GM21619 (cell line): ENCODE data around the gene LKAAEAR1.

ENCODE experiments used
- ATAC-seq: cut with Tn5 transposase; IDR thresholded peaks from one replicate; pipeline ENCODE4 v1.9.1; 2021; ENCODE audit not compliant: unreplicated experiment

The LKAAEAR1 gene

DNA sequence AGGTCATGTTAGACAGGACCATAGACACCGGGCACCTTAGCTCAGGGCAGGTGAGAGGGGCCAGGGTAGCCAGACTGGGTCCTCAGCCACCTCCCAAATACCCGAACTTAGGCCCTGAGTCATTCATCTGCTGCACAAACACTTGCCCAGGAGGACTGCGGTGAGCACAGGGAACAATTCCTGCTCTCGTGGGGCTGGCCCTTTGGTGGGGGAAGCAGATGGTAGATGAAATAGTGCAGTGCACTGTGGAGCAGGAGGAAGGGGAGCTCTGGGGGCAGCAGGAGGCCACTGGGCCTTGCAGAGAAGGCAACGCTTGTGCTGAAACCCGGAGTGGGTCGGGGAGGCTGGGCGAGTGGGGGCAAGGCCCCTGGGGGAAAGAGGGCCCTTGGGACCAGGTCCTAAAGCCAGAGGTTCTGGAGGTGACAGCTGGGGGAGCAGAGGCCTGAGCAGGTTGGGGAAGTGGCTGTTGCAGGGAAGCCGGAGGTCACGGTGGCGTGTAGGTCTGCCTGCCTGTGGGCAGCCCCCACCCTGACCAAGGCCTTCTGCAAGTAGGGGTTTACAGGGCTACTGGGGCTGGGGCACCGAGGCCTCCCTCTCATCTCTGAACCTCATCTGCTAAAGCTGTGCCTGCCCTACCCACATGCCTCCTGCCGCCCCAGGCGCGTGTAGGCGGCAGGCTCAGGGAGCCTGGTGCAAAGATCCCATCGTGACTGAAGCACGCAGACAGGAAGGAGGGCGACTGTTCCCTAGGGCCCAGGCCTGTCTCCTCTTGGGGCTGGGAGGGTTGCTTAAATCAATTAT lies 27.8 kb upstream of the LKAAEAR1 start:
- ATAC-seq = no peak

GRCh38 chr20:64110411-64111068 lies 26.3 kb upstream of the LKAAEAR1 start:
- ATAC-seq = no peak

GRCh38 chr20:64109831-64110391 lies 25.7 kb upstream of the LKAAEAR1 start:
- no peak for ATAC-seq

- ATAC-seq = no peak
Observed at GRCh38 chr20:64108731-64109681, 24.8 kb upstream of the LKAAEAR1 start.

GRCh38 chr20:64107736-64108457 lies 23.7 kb upstream of the LKAAEAR1 start:
- ATAC-seq = no peak

DNA sequence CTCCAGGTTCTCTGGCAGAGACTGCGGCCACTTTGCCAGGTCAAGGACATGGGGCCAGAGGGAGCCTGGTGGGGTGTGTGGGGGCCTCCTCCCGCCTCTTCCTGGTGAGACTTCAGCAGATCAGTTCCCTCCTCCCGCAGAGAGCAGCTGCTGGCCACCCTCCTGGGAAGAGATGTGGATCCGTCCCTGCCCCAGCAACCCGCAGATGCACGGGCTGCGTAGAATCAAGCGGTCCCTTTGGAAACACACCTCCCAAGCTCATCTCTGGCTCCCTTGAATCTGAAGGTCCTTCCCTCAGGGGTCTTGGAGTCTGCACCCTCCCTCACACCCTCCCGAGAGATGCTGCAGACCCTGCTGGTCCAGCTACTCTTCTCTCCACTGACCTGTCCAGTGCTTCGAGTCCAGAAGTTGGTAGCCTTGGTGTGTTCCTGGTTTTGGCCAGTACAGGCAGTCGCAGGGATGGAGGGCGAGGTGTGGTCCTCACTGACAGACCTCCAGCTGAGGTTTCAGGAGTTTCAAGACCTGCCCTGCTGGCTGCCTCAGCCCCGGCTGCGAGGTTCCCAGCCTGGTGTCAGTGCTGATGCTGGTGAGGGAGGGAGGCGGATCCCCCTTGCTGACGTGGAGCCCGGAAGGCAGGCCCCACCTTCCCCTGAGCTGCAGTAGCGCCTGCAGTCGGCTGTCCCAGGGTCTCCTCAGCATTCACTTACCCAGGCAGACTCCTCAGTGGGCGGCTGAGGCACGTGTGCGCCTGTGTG lies 23.0 kb upstream of the LKAAEAR1 start, which contains the start of gene NPBWR2:
NPBWR2 (minus strand) TSS at position 585 of the 755 bp plus-strand sequence. CDS start 734 bp downstream, outside the sequence.
- ATAC-seq = no peak

DNA sequence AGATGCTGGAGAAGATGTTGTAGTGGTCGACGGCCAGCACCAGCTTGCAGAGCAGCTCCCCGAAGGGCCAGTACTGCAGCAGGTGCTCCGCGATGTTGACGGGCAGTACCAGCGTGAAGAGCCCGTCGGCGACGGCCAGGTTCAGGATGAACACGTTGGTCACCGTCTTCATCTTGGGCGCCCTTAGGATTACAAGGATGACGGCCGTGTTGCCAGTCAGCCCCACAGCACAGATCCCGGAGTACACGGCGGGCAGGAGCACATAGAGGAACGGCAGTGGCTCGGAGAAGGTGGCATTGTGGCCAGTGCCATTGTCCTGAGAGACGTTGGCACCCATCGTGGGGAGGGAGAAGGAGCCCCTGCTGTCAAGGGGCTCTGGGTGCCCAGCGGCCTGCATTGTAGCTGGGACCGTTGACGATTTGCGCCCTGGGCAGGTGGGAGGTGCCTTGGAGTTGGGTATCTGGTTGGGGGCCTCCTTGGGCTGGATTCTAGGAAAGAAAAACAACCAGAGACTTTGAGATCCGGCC lies 22.3 kb upstream of the LKAAEAR1 start:
- no peak for ATAC-seq

GRCh38 chr20:64105846-64106434 lies 21.7 kb upstream of the LKAAEAR1 start:
- ATAC-seq = no peak

DNA sequence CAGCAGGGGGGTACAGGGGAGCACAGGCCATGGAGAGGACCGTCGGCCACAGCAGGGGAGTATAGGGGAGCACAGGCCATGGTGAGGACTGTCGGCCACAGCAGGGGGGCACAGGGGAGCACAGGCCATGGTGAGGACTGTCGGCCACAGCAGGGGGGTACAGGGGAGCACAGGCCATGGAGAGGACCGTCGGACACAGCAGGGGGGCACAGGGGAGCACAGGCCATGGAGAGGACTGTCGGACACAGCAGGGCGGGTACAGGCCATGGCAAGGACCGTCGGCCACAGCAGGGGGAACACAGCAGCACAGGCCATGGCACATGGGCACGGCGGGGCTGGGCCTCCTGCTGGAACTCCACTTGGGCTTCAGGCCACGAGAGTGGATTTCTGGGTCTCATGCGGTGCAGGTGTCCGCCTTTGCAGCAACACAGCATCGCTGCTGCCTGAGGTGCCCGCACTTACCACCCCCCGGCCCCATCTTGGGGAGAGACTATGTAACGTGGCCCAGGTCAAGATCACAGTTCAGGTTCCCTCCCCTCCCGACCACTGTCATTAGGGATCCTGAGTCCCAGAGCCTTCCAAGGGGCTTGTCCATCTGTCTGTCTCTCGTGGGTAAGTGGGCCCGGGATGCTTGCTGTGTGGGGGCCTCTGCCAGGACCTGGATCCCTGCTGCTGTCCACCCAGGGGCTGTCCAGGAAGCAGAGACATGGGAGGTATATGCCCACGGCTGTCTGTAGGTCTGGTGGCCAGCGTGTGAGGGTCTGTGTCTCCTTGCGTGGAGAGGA lies 20.7 kb upstream of the LKAAEAR1 start:
- ATAC-seq = no peak

GRCh38 chr20:64103871-64104666 lies 19.9 kb upstream of the LKAAEAR1 start:
- no peak for ATAC-seq

- no peak for ATAC-seq
Observed at GRCh38 chr20:64102647-64103354, 18.6 kb upstream of the LKAAEAR1 start.

GRCh38 chr20:64101731-64102621 lies 17.8 kb upstream of the LKAAEAR1 start:
- ATAC-seq = no peak

DNA sequence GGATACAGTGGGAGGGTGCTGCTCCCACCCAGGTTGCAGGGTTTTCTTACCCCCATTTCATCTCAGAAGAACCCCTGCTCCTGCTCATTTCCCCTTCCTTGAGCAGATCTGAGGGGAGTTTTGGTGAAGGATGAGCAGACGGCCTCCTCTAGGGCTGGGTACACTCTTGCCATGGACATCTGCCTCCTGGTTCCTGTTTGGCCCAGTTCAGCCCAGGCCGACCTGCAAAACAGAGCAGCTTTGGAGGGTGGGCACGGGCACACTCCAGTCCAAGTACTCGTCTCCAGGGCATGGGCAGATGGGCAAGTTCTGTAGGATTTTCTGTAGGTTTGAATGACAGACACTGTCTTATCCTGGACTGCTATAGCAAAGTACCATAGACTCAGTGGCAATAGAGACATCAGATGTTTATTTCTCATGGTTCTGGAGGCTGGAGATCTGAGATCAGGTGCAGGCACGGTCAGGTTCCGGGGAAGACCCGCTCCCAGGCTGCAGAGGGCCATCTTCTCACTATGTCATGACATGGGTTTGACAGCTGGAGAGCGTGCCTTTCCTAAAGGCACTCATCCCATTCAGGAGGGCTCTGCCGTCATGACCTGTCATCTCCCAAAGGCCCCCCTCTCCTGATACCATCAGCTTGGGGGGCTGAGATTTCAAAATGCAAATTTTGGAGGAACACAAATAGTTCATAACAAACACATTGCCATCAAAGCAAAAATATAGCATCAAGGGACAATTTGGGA lies 16.9 kb upstream of the LKAAEAR1 start:
- ATAC-seq = no peak

GRCh38 chr20:64100566-64100888 lies 16.3 kb upstream of the LKAAEAR1 start:
- ATAC-seq = no peak

DNA sequence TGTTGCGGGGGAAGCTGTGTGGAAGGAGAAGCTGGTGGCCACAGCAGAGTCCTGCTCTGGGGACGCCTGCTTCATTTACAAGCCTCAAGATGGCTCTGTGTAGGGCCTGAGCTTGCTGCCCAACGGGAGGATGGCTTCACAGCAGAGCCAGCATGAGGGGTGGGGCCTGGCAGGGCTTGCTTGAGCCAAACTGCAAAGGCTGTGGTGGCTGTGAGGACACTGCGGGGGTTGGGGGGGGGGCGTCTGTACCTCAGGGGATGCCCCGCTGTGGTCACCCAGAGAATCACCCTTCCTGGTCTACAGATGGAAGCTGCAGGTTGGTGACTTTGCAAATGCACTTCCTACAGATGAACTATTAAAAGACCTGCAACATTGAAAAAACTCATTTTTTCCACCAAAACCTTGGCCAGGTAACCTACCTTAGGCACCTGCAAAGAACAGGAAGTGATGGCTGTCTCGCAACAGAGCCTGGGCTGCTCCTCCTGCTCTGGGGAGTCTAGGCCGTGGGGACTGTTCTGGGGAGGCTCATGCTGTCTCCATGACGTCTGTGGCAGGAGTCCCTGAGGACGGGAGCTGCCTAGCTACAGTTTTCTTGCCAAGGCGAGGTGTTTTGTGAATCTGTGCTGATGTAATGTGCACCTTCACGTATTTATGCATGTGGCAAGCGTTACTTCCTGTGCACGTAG lies 15.8 kb upstream of the LKAAEAR1 start:
- no peak for ATAC-seq
